ENCODE results near the gene SKP1.

Gene SKP1

GRCh38 chr5:134178096-134178419, 1.3 kb upstream of the SKP1 start:
- TF ChIP-seq POU2F2 (IDR thresholded peaks at IDR 0.05; ENCODE audit: low read depth, low read length) (no peak), POLR2AphosphoS5 (IDR thresholded peaks at IDR 0.05; ENCODE audit: low read depth, low read length) (no peak), POLR2A (IDR thresholded peaks at IDR 0.05; ENCODE audit: low read depth, low read length) (no peak), TAF1 (IDR thresholded peaks at IDR 0.05; ENCODE audit: low read depth, low read length) (no peak), SPI1 (IDR thresholded peaks at IDR 0.05; ENCODE audit: low read depth, low read length) (no peak), PAX5 (IDR thresholded peaks at IDR 0.05; ENCODE audit: insufficient read depth, low read length, severe bottlenecking) (no peak)
- DNase-seq (ENCODE audit: insufficient read length, low spot score) (no peak), FAIRE-seq (no peak)

- TF ChIP-seq POU2F2 (IDR thresholded peaks at IDR 0.05; ENCODE audit: low read depth, low read length) (no peak), POLR2AphosphoS5 (IDR thresholded peaks at IDR 0.05; ENCODE audit: low read depth, low read length) (no peak), POLR2A (IDR thresholded peaks at IDR 0.05; ENCODE audit: low read depth, low read length) (no peak), TAF1 (IDR thresholded peaks at IDR 0.05; ENCODE audit: low read depth, low read length) (no peak)
- DNase-seq (ENCODE audit: insufficient read length, low spot score) (peak; percentile 28), FAIRE-seq (peak; percentile 43)
Measured at GRCh38 chr5:134177369-134178095, 782 bp upstream of the SKP1 start.

- DNase-seq (ENCODE audit: insufficient read length, low spot score) (no peak), FAIRE-seq (peak; percentile 50)
- no peak for TF ChIP-seq POLR2AphosphoS5 (IDR thresholded peaks at IDR 0.05; ENCODE audit: low read depth, low read length)
Measured at GRCh38 chr5:134175921-134176510, 734 bp downstream of the SKP1 start.

DNA sequence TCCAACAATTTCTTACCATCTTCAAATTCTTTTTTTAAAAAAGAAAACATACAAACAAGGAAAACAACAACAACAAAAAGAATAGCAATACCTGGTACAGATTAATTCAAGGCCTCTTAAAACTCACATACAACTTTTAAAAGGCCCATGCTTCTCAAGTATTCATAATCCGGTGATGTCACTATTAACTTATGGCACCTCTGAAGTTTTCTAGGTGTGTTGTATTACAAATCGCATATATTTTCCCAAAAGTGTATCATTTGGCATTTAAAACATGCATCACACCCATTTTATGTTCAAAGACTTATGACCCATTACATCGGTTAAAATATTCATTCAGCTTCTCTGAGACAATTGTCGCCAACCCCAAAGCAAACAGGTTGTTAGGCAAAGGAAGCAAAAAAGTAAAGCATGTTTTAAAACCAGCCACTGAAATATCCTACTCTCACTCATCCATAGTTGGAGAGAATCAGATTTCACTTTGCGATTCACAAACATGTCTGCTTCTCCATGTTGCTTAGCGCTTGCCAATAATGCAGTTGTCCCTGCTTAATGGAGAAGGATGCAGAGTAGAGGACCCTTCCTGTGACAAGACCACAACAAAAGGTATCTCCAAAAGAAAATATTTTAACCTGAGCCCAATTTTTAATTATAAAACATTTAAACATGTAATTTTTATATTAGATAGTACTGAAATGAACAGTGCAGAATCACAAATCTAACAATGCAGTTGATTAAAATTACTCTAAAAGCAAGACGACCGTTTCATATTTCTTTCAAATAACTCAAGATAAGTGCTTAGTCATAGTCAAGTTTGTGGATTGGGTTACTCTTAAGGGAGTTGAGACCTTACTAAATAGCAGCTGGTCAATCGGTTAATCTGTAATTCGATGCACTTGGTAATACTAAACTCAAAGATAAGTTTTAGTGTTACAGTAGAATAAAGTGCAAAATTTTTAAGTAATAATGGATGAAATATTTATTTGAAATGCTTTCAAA, 1.6 kb downstream of the SKP1 start:
- DNase-seq (ENCODE audit: insufficient read length, low spot score) (no peak), FAIRE-seq (peak; percentile 40)
- TF ChIP-seq POU2F2 (IDR thresholded peaks at IDR 0.05; ENCODE audit: low read depth, low read length) (no peak), SPI1 (IDR thresholded peaks at IDR 0.05; ENCODE audit: low read depth, low read length) (no peak), POLR2A (IDR thresholded peaks at IDR 0.05; ENCODE audit: low read depth, low read length) (no peak), TAF1 (IDR thresholded peaks at IDR 0.05; ENCODE audit: low read depth, low read length) (no peak), POLR2AphosphoS5 (IDR thresholded peaks at IDR 0.05; ENCODE audit: low read depth, low read length) (no peak), PAX5 (IDR thresholded peaks at IDR 0.05; ENCODE audit: insufficient read depth, low read length, severe bottlenecking) (no peak)

GRCh38 chr5:134171972-134172371, 4.8 kb downstream of the SKP1 start:
- DNase-seq (ENCODE audit: insufficient read length, low spot score) (no peak), FAIRE-seq (no peak)
- no peak for TF ChIP-seq PAX5 (IDR thresholded peaks at IDR 0.05; ENCODE audit: insufficient read depth, low read length, severe bottlenecking)
- no peak for TF ChIP-seq POLR2AphosphoS5 (IDR thresholded peaks at IDR 0.05; ENCODE audit: low read depth, low read length)
- TF ChIP-seq TAF1 (IDR thresholded peaks at IDR 0.05; ENCODE audit: low read depth, low read length), result no peak
- TF ChIP-seq POLR2A (IDR thresholded peaks at IDR 0.05; ENCODE audit: low read depth, low read length), result no peak
- no peak for TF ChIP-seq SPI1 (IDR thresholded peaks at IDR 0.05; ENCODE audit: low read depth, low read length)
- no peak for TF ChIP-seq POU2F2 (IDR thresholded peaks at IDR 0.05; ENCODE audit: low read depth, low read length)

GRCh38 chr5:134162592-134162991, 14.2 kb downstream of the SKP1 start:
- TF ChIP-seq POU2F2 (IDR thresholded peaks at IDR 0.05; ENCODE audit: low read depth, low read length) (no peak), SPI1 (IDR thresholded peaks at IDR 0.05; ENCODE audit: low read depth, low read length) (no peak), TAF1 (IDR thresholded peaks at IDR 0.05; ENCODE audit: low read depth, low read length) (no peak), PAX5 (IDR thresholded peaks at IDR 0.05; ENCODE audit: insufficient read depth, low read length, severe bottlenecking) (no peak), POLR2A (IDR thresholded peaks at IDR 0.05; ENCODE audit: low read depth, low read length) (no peak)
- DNase-seq (ENCODE audit: insufficient read length, low spot score) (no peak), FAIRE-seq (no peak)

DNA sequence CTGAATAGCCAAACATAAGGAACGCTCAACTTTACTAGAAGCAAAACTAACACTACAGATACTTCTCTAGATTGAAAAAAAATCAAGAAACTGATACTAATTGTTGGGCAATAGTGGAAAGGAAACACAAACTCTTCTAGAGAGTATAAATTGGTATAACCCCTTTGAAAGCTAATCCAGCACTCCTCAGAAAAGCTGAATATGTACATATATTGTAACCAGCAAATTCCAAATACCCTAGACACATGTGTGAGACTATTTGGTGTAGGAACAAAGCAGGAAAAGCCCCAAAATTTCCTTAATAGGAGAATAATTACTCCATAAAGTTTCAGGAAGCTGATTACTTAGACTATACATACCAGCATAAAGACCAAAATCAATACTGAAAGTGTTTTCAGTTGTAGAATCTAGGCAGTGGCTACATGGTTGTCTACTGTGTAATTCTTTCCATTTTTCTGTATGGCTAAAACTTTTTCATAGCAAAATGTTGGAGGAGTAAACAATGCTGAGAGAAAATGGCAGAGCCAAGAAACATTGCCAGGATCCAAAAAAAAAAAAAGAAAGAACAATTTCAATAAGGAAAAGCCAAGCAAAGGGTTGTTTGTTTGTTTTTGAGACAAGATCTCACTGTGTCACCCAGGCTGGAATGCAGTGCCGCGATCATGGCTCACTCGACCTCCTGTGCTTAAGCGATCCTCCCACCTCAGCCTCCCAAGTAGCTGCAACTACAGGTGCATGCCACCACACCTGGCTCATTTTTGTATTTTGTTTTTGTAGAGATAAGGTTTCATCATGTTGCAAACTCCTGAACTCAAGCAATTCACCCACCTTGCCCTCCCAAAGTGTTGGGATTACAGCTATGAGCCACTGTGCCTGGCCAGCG, 15.0 kb downstream of the SKP1 start:
- FAIRE-seq, result peak; percentile 54
- no peak for TF ChIP-seq POLR2A (IDR thresholded peaks at IDR 0.05; ENCODE audit: low read depth, low read length)
- TF ChIP-seq PAX5 (IDR thresholded peaks at IDR 0.05; ENCODE audit: insufficient read depth, low read length, severe bottlenecking), result no peak
- TF ChIP-seq POU2F2 (IDR thresholded peaks at IDR 0.05; ENCODE audit: low read depth, low read length), result no peak
- no peak for TF ChIP-seq TAF1 (IDR thresholded peaks at IDR 0.05; ENCODE audit: low read depth, low read length)
- no peak for TF ChIP-seq SPI1 (IDR thresholded peaks at IDR 0.05; ENCODE audit: low read depth, low read length)
- TF ChIP-seq POLR2AphosphoS5 (IDR thresholded peaks at IDR 0.05; ENCODE audit: low read depth, low read length), result no peak
- no peak for DNase-seq (ENCODE audit: insufficient read length, low spot score)

- TF ChIP-seq TAF1 (IDR thresholded peaks at IDR 0.05; ENCODE audit: low read depth, low read length) (no peak), POLR2AphosphoS5 (IDR thresholded peaks at IDR 0.05; ENCODE audit: low read depth, low read length) (no peak), POU2F2 (IDR thresholded peaks at IDR 0.05; ENCODE audit: low read depth, low read length) (no peak), SPI1 (IDR thresholded peaks at IDR 0.05; ENCODE audit: low read depth, low read length) (no peak), PAX5 (IDR thresholded peaks at IDR 0.05; ENCODE audit: insufficient read depth, low read length, severe bottlenecking) (no peak), POLR2A (IDR thresholded peaks at IDR 0.05; ENCODE audit: low read depth, low read length) (no peak)
- no peak for DNase-seq (ENCODE audit: insufficient read length, low spot score)
- no peak for FAIRE-seq
Measured at GRCh38 chr5:134153657-134154056, 23.1 kb downstream of the SKP1 start.

Measured in GM12891 (cell line).